Choroid plexus epithelial cell (primary cell): Measurements from ENCODE around the gene LMOD2.

Experiments used
- DNase-seq: peaks from one replicate; pipeline ENCODE4 v3.0.0-alpha.2; 2010; ENCODE audit warnings: low read depth
- H3K4me3 ChIP-seq: 2 replicates; pipeline ENCODE4 v1.5.1; 2011; ENCODE audit warnings: low read depth, mild to moderate bottlenecking, control low read depth, low read length, moderate library complexity
- TF ChIP-seq, protein P1 (sequence below): conservative IDR thresholded peaks from 2 replicates; pipeline ENCODE4 v1.5.1; 2011; ENCODE audit warnings: low read depth, mild to moderate bottlenecking, control low read depth, inconsistent platforms, low read length, moderate library complexity

Gene LMOD2

DNA sequence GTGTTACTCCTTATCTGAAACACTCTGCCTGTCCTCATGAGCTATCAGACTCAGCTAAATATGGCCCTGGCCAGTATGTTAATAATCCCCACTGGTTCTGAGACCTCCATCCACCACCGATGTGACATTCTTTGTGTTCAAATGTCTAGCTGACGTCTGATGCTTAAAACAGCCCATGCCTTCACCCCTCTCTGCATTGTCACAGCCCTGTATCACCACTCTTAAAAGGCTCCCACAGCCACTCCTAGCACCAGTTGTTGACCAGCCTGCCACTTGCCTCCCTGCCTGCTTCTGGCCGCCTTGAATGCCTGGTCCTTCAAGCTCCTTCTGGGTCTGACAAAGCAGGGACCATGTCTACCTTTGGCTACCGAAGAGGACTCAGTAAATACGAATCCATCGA is at the start of gene LMOD2:
Gene LMOD2, plus strand, starts transcription at position 253 of the 400 bp plus-strand sequence. Its CDS starts 98 bp downstream, at position 351.
- TF ChIP-seq, protein P1, sequence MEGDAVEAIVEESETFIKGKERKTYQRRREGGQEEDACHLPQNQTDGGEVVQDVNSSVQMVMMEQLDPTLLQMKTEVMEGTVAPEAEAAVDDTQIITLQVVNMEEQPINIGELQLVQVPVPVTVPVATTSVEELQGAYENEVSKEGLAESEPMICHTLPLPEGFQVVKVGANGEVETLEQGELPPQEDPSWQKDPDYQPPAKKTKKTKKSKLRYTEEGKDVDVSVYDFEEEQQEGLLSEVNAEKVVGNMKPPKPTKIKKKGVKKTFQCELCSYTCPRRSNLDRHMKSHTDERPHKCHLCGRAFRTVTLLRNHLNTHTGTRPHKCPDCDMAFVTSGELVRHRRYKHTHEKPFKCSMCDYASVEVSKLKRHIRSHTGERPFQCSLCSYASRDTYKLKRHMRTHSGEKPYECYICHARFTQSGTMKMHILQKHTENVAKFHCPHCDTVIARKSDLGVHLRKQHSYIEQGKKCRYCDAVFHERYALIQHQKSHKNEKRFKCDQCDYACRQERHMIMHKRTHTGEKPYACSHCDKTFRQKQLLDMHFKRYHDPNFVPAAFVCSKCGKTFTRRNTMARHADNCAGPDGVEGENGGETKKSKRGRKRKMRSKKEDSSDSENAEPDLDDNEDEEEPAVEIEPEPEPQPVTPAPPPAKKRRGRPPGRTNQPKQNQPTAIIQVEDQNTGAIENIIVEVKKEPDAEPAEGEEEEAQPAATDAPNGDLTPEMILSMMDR, result no peak
- no peak within 1 kb of the TSS for H3K4me3 ChIP-seq
- no peak for DNase-seq

DNA sequence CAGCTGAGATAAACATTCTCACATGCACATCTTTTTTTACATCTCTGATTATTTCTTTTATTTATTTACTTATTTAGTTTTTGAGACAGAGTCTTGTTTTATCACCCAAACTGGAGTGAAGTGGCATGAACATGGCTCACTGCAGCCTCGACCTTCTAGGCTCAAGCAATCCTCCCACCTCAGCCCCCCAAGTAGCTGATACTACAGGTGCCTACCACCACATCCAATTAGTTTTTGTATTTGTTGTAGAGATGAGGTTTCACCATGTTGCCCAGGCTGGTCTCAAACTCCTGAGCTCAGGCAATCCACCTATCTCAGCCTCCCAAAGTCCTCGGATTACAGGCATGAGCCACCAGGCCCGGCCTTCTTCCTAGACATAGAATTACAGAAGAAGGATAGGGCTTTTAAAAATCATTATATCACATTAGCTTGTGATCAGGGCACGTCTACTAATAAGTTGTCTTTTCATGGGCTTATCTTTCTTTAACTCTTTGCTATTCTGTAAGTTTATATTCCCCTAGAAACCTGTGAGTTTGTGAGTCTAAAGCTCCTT is 48.2 kb upstream of the LMOD2 start:
- no peak overlapping the region for H3K4me3 ChIP-seq
- TF ChIP-seq, protein P1, result no peak
- DNase-seq, result no peak

DNA sequence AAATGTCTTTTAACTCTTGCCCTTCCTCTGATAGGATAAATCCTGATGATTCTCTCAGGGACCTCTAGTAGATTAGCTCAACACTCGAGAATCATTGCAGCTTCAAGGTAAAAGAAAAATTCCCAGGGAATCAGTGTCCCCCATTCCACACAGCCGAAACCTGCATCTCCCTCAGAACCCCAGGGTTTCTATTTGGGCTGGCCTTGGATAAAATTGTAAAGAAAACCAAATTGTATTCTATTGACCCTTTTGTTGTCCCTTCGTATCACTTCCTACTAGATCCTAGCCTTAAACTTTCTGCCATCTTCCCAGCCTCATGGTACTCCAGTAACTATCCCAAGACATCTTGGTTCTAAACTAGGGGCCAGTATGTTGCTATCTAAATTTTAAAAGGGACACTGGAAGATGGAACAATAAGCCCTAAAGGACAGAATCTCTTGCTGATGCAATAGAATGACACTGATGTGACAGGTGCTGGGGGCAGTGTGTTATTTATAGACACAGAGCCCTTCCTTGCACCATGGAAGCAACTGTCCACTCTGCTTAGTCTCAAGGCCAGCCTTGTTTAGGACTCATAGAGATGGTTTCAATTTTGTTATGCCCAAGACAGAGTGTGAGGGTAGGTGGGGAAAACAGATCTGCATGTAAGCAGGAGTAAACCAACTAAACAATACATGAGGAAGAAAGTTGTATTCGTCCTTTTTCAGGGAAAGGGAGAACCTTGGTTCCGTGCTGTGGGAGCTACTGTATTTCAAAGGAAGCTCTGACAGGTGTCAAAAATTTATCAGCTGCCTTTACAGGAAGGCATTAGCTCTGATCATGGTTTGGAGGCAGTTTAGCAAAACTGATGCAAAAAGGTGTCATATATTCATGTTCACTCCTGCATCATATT is 46.4 kb upstream of the LMOD2 start:
- no peak for DNase-seq
- TF ChIP-seq, protein P1, result no peak

DNA sequence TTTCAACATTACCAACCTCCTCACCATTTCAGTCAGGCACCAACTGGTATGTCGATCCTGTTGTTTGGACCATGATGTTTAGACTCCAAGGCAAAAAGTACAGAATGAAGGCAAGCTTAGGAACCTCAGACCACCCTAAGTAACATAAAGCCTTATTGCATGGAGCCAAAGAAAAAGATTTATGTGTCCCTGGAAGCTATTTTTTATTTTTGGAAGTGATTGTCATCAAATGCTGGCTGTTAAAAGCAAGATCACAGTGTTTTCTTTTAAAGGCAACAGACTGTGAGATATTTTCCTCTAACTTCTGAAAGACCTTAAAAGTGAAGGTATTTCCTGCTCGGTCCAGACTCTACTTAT is 45.8 kb upstream of the LMOD2 start:
- TF ChIP-seq, protein P1, result no peak
- no peak overlapping the region for H3K4me3 ChIP-seq
- no peak for DNase-seq

More for the DNA sequence above, 46.4 kb upstream of the LMOD2 start:
- H3K4me3 ChIP-seq, result no peak overlapping the region

DNA sequence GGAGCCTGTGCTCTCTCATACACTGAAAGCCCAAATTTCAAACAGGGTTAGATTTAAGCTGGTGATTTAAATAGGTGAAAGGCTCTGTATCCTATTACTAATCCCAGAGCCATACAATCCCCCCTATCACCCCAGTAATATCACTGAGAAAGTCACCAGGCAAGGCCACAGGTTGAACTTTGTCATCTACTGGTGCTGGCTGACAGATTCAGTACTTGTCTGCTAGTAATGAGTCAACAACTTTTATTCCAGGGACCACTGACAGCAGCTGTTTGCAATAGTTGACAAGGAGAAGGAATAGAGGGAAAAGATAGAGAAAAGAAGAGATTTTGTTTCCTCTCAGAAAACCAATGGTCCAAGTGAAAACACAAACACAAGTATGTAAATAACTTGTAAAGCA is 43.6 kb upstream of the LMOD2 start:
- TF ChIP-seq, protein P1, result no peak
- no peak overlapping the region for H3K4me3 ChIP-seq
- no peak for DNase-seq

DNA sequence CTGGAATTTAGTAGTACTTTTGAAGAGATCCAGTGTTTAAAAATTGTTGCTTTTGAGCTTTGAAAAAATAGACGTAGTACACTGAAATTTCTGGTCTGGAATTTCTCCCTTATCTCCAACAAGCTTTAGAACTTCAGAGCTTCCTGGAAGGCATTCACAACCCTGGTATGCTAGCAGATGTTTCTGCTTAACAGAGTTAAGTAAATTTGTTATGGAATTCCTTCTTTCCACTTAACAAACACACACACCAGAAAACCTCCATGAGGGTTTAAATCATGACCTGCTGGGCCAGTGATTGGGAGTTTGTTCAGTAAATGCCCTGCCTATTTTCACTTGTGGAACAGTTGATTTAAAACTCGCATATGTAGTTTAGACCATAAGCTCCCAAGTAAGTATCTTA is 40.3 kb upstream of the LMOD2 start:
- DNase-seq, result peak; percentile 88
- TF ChIP-seq, protein P1, result no peak
- no peak overlapping the region for H3K4me3 ChIP-seq
